HG03060 (cell line): ENCODE results near the gene ETDC.
"Not testable (repeated sequence)": the region's sequence is repeated elsewhere in the genome, so short reads cannot be mapped to it uniquely, and the experiment has no call there.

Experiments
- ATAC-seq: cut with Tn5 transposase; IDR thresholded peaks from one replicate; pipeline ENCODE4 v1.9.1; 2021; ENCODE audit warnings: low read depth, moderate number of reproducible peaks; ENCODE audit not compliant: unreplicated experiment

Gene ETDC

GRCh38 chrX:135309430-135309923 is at the start of gene ETDC:
Gene ETDC, plus strand, starts transcription at chrX:135309480. Its CDS starts 0 bp downstream, at chrX:135309480.
- no peak for ATAC-seq

GRCh38 chrX:135260976-135261375 is 48.3 kb upstream of the ETDC start:
- not testable (repeated sequence) for ATAC-seq

- not testable (repeated sequence) for ATAC-seq
Observed at GRCh38 chrX:135263376-135263775, 45.9 kb upstream of the ETDC start.

- no peak for ATAC-seq
Observed at GRCh38 chrX:135264206-135264605, 45.1 kb upstream of the ETDC start.

GRCh38 chrX:135273162-135273561 is 36.1 kb upstream of the ETDC start:
- no peak for ATAC-seq

- no peak for ATAC-seq
Observed at GRCh38 chrX:135275973-135276372, 33.3 kb upstream of the ETDC start.

- ATAC-seq: no peak
Observed at GRCh38 chrX:135287266-135287823, 21.9 kb upstream of the ETDC start.

- no peak for ATAC-seq
Observed at GRCh38 chrX:135295238-135295943, 13.9 kb upstream of the ETDC start.

GRCh38 chrX:135295944-135296305 is 13.4 kb upstream of the ETDC start:
- ATAC-seq: no peak

- no peak for ATAC-seq
Observed at GRCh38 chrX:135302269-135302873, 6.9 kb upstream of the ETDC start.

GRCh38 chrX:135304741-135305140 is 4.5 kb upstream of the ETDC start:
- no peak for ATAC-seq

- no peak for ATAC-seq
Observed at GRCh38 chrX:135307171-135307570, 2.1 kb upstream of the ETDC start.

- no peak for ATAC-seq
Observed at GRCh38 chrX:135308345-135308855, 880 bp upstream of the ETDC start.

- no peak for ATAC-seq
Observed at GRCh38 chrX:135315864-135316263, 6.6 kb downstream of the ETDC start.

- no peak for ATAC-seq
Observed at GRCh38 chrX:135324463-135324862, 15.2 kb downstream of the ETDC start.

GRCh38 chrX:135325036-135325818 is 15.9 kb downstream of the ETDC start:
- ATAC-seq: not testable (repeated sequence)

GRCh38 chrX:135327299-135327698 is 18.0 kb downstream of the ETDC start:
- no peak for ATAC-seq

GRCh38 chrX:135328421-135329005 is 19.2 kb downstream of the ETDC start:
- ATAC-seq: no peak

GRCh38 chrX:135330706-135331105 is 21.4 kb downstream of the ETDC start:
- no peak for ATAC-seq

- no peak for ATAC-seq
Observed at GRCh38 chrX:135331525-135331924, 22.2 kb downstream of the ETDC start.
